GM18873 (cell line): ENCODE measurements around the gene NUAK1.

Experiments used
- ATAC-seq: cut with Tn5 transposase; IDR thresholded peaks from one replicate; pipeline ENCODE4 v1.9.1; 2021; ENCODE audit warnings: mild to moderate bottlenecking, moderate library complexity, moderate number of reproducible peaks; ENCODE audit not compliant: unreplicated experiment, low FRiP score

NUAK1 gene

GRCh38 chr12:106088811-106089485, 49.8 kb downstream of the NUAK1 start:
- no peak for ATAC-seq

DNA sequence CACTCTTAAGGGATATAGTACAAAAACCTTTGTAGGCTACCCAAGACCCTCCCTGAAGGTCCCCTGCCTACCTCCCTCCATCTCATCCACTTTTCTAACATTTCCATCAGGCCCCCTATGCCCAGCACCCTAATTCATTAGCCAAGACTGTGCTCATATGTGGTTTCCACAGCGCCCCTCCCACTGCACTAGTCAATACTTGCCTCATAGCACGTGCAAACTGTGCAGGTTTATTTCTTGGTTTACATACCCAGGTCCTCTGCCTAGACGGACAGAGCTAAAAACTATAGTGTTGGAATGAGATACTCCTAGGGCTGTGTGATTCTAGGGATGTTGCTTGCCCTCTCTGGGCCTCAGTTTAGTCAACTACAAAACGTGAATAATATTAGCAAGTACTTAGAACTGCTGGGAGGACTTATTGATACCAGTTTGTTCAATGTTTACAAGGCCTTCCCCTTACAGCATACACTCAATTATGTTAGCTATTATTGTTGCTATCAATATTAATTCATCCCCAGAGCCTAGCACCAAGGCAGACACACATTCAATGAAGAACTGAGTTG, 50.4 kb downstream of the NUAK1 start:
- no peak for ATAC-seq

GRCh38 chr12:106086696-106087095, 52.1 kb downstream of the NUAK1 start:
- no peak for ATAC-seq

DNA sequence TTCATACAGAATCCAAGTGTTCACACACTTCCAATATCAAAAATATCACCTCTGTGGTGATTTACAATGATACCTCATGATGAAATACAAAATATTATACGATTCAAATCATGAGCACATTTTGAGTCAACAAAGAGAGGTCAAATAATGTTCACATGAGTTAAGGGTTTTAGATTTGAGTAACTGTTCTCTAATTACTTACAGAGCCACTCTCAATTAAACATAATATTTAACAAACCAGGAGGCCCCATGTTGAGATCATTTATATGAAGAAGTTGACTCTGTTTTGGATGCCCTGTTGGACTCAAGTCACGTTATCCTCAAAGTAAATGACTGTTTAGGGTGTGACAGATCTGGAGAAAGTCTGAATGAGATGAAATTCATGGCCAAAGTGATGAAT, 53.5 kb downstream of the NUAK1 start:
- no peak for ATAC-seq

DNA sequence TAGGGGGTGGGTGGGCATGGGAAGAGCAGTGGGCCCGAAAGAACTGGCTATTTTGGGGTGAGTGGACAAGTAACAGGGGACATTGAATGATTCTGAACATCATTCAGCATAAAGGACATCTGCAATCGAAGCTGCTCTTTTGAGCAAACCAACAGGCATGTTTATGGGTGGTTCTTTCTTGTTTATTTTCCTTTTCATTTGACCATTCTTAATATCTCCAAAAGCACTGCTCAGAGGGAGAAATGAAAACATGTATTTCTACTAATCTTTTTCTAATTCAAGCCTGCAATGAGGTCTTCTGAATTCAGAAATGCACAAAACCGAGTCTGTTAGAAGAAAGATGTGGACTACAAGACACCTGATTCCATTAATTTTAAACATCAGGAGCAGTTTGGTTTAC, 54.0 kb downstream of the NUAK1 start:
- ATAC-seq = no peak

DNA sequence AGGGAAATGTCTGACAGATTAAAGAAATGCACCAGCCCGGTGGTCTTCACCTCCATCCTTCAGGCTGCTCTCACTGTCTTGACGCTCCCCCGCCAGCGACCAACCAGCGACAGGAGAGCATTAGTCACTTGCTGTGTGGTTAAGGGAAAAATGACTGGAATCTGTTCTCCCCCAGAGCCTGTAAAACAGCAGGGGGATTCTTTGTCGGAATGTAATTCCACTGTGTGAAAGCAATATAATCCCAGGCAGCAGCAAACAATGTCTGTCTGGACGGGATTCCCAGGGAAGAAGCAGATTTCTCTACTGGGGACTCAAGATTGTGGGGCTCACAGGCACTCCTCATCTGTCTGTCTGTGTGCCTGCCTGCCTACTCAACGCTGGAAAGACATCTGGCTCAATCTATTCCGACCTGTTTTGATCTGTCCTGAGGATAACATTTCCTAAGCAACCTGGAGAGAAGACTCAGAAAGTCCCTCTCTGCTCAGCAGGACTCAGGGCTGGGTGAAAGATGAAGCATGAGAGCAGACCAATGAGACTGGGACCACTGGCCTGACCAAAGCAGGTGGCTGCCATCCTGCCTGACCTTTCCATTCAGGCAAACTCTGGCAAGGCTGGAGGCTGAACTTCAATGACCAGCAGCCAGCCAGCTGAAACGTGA, 54.6 kb downstream of the NUAK1 start:
- no peak for ATAC-seq

DNA sequence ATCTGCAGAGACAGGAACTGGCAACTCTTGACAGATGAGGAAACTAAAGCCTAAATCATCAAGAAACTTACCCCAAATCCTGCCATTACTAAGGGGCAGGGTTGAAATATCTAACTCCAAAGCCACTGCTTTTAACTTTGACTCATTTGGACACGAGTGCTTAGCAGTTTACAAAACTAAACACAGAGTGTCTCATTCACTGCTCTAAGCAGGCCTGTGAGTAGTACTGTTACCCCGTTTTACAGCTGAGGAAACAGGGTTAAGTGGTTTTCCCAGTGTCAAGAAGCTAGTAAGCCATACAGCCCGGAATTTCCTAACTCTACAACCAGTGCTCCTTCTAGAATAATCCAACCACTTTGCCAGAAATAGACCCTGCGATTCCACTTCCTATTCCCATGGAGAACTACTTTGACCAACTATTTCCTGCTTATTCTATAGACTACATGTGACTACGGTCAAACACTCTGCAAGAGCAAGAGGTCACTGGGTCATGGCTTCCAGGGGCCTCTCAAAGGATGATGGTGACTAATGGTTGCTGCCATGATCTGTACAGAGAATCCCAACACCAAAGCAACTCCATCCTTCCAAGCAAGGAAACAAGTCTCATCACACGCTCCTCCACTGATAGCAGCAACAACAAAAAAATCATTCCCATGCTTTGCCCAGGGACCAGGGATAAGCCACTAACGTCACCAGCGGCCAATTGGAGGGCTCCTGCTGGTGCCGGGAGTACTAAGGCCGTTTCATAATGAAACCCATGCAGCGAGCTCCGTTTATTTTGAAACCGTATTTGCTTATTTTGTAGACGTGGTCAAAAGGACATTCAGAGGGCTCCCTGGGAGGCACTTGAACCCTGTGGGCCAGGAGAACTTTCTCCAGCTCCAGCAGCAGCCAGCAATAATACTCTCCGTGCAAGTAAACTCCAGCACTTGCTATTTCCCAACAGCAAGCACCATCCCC, 56.3 kb downstream of the NUAK1 start:
- ATAC-seq = no peak

- ATAC-seq = no peak
Measured at GRCh38 chr12:106081606-106082005, 57.1 kb downstream of the NUAK1 start.

GRCh38 chr12:106080791-106081170, 58.0 kb downstream of the NUAK1 start:
- ATAC-seq = no peak

- ATAC-seq = no peak
Measured at GRCh38 chr12:106080041-106080790, 58.5 kb downstream of the NUAK1 start.

DNA sequence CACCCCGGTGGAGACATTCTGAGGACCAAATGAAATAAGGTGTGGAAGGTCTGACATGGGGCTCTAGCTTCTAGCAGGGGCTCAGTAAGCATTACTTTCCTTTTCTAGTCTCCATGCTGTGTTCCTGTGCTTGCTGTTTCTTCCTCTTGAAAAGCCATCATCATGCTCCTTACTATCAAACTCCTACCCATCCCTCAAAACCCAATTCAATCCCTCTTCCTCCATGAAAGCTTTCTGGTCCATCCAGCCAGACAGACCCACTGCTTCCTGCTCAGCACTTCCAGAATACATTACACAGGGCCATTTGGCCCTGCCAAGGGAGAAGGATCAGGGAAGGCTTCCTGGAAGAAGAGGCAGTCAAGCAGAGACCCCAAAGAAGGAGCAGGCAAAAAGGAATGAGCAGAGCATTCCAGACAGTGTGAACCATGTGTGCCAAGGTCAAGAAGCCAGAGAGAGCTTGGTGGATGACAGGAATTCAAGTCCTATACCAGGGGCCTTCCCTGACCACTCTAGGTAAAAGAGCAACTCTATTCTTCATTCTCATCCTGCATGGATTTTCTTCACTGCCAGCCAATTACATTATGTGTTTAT, 59.5 kb downstream of the NUAK1 start:
- no peak for ATAC-seq

DNA sequence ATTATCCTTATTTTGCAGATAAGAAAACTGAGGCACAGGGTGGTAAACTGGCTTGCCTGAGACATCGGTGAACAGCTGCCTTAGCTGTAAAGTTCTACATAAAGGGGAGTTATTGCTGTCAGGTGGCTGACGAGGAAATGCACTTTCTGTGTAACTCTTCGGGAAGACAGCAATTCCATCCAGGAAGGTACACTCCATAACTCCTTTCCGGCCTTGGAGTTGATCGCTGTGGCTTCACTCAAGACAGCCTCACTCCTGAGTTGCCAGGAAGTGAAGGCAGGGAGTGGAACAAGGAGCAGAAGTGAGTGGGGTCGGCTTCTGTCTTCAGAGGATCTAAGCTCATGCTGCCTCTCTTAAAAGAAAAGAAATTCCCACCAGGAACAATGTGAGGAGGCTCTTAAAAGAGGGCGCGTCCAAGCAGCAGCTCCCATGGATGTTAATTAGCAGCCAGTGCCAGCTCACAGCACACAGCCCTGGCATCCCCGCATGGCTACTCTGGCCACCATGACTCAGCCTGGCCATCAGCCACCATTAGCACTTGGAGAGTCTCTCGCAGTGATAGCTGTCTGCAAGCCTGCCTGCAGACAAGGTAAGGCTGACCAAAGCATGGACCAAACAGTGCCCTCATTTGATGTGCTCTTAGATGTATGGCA, 60.3 kb downstream of the NUAK1 start:
- ATAC-seq = no peak

DNA sequence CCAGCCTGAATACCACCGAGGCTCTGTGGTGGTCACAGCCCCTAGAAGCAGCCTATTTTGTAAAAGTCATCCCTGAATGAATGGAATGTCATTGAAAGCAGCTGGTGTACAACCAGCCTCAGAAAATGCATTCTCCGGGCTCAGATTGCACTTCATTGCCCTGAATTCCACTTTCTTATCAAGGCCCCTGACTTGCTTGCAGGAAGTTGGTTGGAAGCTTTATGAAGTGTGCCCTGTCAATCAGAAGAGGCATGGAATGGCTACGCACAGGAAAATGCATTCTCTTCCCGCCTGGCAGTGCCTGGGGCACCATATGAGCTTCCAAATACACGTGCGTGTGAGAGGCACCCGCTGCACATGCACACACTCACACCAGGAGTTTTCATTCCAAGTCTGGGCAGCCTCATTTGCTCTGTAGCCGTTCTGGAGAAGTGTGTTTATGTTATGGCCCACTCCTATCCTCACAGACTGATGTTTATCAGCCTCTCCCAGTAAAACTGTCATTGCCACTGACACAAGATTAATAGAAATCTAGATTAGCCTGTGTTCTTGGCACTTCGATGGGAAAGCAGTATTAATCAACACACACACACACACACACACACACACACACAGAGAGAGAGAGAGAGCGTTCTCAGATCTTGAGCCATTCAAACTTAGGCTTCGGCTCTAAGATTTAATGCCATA, 63.9 kb downstream of the NUAK1 start:
- ATAC-seq = no peak

- ATAC-seq = no peak
Measured at GRCh38 chr12:106074361-106074705, 64.4 kb downstream of the NUAK1 start.

DNA sequence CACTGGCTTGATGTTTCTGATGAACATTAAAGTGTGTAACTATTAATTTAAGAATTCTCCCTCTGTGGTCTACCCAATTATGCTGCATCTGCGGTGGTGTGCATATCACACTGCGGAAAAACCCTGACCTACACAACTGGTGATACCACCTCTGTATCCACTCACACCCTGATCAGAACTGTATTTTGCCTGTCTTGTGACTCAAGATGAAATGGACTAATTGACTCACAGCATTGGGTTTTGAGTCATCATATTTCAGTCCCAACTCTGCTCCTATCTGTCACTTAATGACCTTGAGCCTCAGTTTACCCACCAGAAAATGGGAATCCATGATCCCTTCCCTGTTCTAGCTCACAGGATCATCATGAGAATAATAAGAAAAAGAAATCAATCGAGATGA, 65.6 kb downstream of the NUAK1 start:
- ATAC-seq = no peak

DNA sequence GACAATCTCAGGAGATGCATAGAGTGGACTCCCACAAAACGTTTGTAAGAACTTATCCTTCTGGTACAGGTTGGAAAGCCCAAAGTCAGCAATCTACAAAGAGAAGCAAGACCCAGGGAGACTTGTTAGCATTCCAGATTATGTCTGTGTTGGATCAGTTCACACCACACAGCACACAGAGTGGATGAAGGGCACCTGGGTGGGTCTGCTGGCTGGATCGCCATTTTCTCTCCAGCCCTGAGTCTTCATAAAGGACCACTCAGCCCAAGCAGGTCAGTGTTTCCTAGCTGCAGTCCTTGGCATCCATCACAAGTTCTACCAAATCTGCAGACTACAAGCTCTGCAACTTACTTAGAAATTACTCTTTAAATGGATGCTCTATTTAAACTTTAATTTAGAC, 66.0 kb downstream of the NUAK1 start:
- no peak for ATAC-seq

GRCh38 chr12:106071686-106072085, 67.1 kb downstream of the NUAK1 start:
- no peak for ATAC-seq

GRCh38 chr12:106070611-106071010, 68.1 kb downstream of the NUAK1 start:
- no peak for ATAC-seq

GRCh38 chr12:106070147-106070546, 68.6 kb downstream of the NUAK1 start:
- ATAC-seq = no peak
